AG10803 (cell line): ENCODE results near the gene TLR9.

Experiments used
- DNase-seq: peaks from one replicate; pipeline ENCODE4 v3.0.0; 2010; ENCODE audit warnings: low read depth
- H3K4me3 ChIP-seq: 2 replicates; pipeline ENCODE4 v1.5.1; 2011; ENCODE audit warnings: mild to moderate bottlenecking, low read length, control low read depth
- TF ChIP-seq, protein P1 (sequence below): conservative IDR thresholded peaks from 2 replicates; pipeline ENCODE4 v1.5.1; 2011; ENCODE audit warnings: mild to moderate bottlenecking, low read length, control low read depth, inconsistent platforms

The TLR9 gene

DNA sequence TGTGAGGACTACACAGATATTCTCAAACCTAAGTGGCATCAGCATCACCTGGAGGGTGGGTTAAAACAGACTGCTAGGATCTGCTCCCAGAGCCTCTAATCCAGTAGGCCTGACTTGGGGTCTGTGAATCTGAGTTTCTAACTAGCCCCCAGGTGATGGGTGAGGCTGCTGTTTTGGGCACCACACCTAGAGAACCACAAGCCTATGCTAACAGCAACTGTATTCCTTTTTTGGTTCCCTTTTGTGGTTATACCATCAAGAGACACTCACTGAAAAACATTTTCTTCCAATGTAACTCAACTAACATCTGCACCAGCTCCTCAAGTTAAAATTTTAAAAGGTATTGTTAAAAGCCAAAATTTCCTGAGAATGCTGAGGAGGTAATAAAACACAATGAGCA lies 37.0 kb upstream of the TLR9 start:
- TF ChIP-seq, protein P1, sequence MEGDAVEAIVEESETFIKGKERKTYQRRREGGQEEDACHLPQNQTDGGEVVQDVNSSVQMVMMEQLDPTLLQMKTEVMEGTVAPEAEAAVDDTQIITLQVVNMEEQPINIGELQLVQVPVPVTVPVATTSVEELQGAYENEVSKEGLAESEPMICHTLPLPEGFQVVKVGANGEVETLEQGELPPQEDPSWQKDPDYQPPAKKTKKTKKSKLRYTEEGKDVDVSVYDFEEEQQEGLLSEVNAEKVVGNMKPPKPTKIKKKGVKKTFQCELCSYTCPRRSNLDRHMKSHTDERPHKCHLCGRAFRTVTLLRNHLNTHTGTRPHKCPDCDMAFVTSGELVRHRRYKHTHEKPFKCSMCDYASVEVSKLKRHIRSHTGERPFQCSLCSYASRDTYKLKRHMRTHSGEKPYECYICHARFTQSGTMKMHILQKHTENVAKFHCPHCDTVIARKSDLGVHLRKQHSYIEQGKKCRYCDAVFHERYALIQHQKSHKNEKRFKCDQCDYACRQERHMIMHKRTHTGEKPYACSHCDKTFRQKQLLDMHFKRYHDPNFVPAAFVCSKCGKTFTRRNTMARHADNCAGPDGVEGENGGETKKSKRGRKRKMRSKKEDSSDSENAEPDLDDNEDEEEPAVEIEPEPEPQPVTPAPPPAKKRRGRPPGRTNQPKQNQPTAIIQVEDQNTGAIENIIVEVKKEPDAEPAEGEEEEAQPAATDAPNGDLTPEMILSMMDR, result no peak

DNA sequence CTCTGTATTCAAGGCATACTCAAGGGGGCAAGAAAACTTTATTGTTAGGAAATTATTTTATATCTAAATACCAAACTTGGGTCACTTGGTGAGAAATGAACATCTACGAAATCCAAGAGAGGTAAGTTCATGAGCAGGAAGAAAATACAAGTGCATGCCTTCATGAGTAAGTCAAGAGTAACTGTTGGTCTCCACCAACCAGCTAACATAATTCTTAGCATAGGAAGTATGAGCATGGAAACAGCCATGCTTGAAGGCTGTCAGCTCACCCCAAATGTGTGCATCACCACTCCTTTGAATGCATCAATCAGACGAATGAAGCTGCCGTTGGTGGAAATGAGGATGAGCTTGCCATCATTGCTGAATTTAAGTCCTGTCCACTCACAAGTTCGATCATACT lies 34.0 kb upstream of the TLR9 start:
- TF ChIP-seq, protein P1, result no peak
- no peak for DNase-seq
- H3K4me3 ChIP-seq, result no peak overlapping the region

More for the DNA sequence above, 37.0 kb upstream of the TLR9 start:
- no peak for DNase-seq
- H3K4me3 ChIP-seq, result no peak overlapping the region

DNA sequence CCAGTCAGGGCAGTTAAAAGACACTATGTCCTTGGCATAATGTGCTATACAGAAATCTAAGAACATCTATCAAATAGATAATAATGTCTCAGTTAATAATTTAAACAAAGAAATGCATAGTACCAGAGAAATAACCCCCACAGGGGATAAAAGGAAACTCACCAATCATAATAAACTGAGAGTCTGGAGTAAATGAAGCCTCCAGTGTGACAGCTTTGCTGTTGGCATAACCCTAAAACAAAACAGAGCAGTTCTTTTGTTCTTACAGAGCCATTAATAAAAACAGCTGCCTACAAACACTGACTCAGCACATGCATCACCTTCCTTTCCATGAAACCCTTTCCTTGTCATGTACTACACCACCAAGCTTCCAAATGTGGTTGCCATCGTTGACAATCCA lies 33.6 kb upstream of the TLR9 start:
- H3K4me3 ChIP-seq, result no peak overlapping the region
- TF ChIP-seq, protein P1, result no peak
- DNase-seq, result no peak

DNA sequence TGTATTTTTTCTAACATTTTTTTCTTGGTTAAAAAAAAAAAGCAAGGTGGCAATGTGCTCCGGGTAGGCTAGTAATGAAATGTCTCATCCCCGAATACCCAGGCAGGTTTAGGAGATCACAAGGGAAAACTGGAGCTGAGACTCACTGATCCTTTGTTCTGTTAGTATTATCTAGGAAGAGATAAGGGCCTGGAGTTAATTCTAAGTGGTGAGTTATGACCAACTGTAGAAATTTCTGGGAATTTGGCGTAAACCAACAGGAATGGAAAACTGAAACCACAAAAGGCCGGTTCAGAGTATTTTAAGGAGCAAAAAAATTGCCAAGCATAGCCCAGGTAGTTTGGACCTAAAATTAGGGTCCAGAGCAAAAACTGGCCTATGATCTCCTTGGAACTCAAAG lies 32.5 kb upstream of the TLR9 start:
- DNase-seq, result no peak
- TF ChIP-seq, protein P1, result no peak
- no peak overlapping the region for H3K4me3 ChIP-seq

DNA sequence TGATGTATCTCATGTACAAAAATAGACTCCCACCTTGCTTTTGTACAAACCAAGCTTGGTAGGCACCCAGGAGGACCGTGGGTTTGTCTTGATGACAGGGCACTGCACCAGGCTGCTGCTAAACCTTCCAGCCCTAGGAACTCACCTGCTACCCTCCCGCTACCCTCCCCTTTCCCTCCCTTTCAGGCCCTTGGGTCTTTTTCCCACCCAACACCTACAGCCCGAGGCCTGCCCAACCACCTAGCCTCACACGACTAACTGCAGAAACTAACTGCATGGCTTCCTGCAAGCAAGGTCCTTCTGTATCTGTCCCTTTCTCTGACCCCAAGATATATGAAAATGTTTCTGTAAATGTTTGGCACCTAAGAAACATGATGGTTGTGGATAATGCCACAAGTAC lies 31.2 kb upstream of the TLR9 start:
- H3K4me3 ChIP-seq, result no peak overlapping the region
- TF ChIP-seq, protein P1, result no peak
- DNase-seq, result no peak

DNA sequence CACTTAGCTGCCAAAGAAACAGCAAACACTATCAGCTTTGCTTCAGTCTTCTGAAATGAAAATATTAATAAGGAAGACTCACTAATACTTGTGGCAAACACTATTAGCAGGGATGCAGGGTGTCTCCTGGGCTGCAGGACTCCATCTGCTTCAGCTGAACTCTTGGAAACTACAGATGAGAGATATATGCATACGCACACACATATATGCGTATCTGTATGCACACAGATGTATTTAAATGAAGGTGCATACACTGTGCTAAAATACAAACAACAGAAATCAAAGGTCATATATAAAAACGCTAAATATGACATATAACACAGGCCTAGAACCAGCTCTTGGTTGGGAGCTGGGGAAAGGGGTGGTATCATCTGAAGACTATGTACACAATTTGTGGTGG lies 30.7 kb upstream of the TLR9 start:
- TF ChIP-seq, protein P1, result no peak
- H3K4me3 ChIP-seq, result no peak overlapping the region
- no peak for DNase-seq

DNA sequence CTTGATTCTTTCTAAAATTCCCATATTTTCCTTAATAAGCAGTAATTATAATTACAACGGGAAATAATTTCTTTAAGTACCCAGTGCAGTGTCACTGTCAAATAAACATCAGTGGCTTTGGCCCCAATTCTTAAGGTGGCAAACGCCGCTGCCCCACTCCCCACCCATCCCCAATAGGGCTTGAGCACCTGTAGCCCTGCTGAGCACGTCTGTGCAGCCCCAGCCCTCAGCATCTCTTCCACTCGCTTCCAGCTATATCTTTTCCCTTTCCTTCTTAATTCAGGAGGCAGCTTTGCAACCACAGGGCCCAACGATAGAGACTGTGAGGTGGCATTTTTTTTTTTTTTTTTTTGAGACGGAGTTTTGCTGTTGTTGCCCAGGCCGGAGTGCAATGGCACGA lies 29.2 kb upstream of the TLR9 start:
- TF ChIP-seq, protein P1, result no peak
- no peak overlapping the region for H3K4me3 ChIP-seq
- no peak for DNase-seq
